Measurements from ENCODE around the gene CEP63.

Gene CEP63

GRCh38 chr3:134468519-134468918 lies 17.3 kb upstream of the CEP63 start:
- DNase-seq (ENCODE audit: low read depth) = no peak

GRCh38 chr3:134471521-134472193 lies 14.2 kb upstream of the CEP63 start:
- no peak for DNase-seq (ENCODE audit: low read depth)

- DNase-seq (ENCODE audit: low read depth) = no peak
These were observed 13.0 kb upstream of the CEP63 start for GRCh38 chr3:134472831-134473230.

- DNase-seq (ENCODE audit: low read depth) = peak; percentile 56
These were observed 11.8 kb upstream of the CEP63 start for GRCh38 chr3:134473868-134474546.

- DNase-seq (ENCODE audit: low read depth) = no peak
These were observed 10.9 kb upstream of the CEP63 start for GRCh38 chr3:134474956-134475355.

GRCh38 chr3:134476306-134476705 lies 9.6 kb upstream of the CEP63 start:
- DNase-seq (ENCODE audit: low read depth) = no peak

GRCh38 chr3:134477002-134477401 lies 8.9 kb upstream of the CEP63 start:
- DNase-seq (ENCODE audit: low read depth) = no peak

- DNase-seq (ENCODE audit: low read depth) = no peak
These were observed 7.9 kb upstream of the CEP63 start for GRCh38 chr3:134477938-134478337.

- no peak for DNase-seq (ENCODE audit: low read depth)
These were observed 5.3 kb upstream of the CEP63 start for GRCh38 chr3:134480546-134480945.

GRCh38 chr3:134481166-134481565 lies 4.7 kb upstream of the CEP63 start:
- DNase-seq (ENCODE audit: low read depth) = no peak

- no peak for DNase-seq (ENCODE audit: low read depth)
These were observed 3.2 kb upstream of the CEP63 start for GRCh38 chr3:134482622-134483021.

GRCh38 chr3:134483195-134483900 lies 2.5 kb upstream of the CEP63 start:
- DNase-seq (ENCODE audit: low read depth) = no peak

- no peak for DNase-seq (ENCODE audit: low read depth)
These were observed 661 bp upstream of the CEP63 start for GRCh38 chr3:134485075-134485717.

- no peak for DNase-seq (ENCODE audit: low read depth)
These were observed 752 bp downstream of the CEP63 start for GRCh38 chr3:134486577-134487041.

GRCh38 chr3:134487406-134487805 lies 1.5 kb downstream of the CEP63 start:
- DNase-seq (ENCODE audit: low read depth) = no peak

GRCh38 chr3:134494495-134494894 lies 8.6 kb downstream of the CEP63 start:
- DNase-seq (ENCODE audit: low read depth) = no peak

GRCh38 chr3:134495980-134496379 lies 10.1 kb downstream of the CEP63 start:
- DNase-seq (ENCODE audit: low read depth) = no peak

GRCh38 chr3:134496471-134497071 lies 10.7 kb downstream of the CEP63 start:
- no peak for DNase-seq (ENCODE audit: low read depth)

GRCh38 chr3:134503266-134503665 lies 17.4 kb downstream of the CEP63 start:
- DNase-seq (ENCODE audit: low read depth) = no peak

- DNase-seq (ENCODE audit: low read depth) = no peak
These were observed 18.3 kb downstream of the CEP63 start for GRCh38 chr3:134504132-134504531.

- DNase-seq (ENCODE audit: low read depth) = no peak
These were observed 19.6 kb downstream of the CEP63 start for GRCh38 chr3:134505485-134505884.

- DNase-seq (ENCODE audit: low read depth) = no peak
These were observed 25.6 kb downstream of the CEP63 start for GRCh38 chr3:134511500-134511899.
